Liver (tissue), 9 donors: ENCODE data around the gene TLK2. TPM values are rescaled to one million over a fixed set of nuclear protein-coding genes. Genes with fewer than 3 reads are reported as not detected.
A peak's percentile ranks its signal among the peaks of the same experiment; 100 is the strongest.

Experiments used
- DNase-seq: peaks from one replicate; pipeline ENCODE4 v3.0.0-alpha.2; 2017; ENCODE audit warnings: low spot score
- H3K27ac ChIP-seq, 2 donors: one replicate each; pipeline ENCODE4 v1.7.0; 2013; ENCODE audit warnings: inconsistent platforms in 2 of 2, low read length in 2 of 2, control low read depth in 1 of 2, low read depth in 1 of 2, mild to moderate bottlenecking in 1 of 2
- H3K27me3 ChIP-seq, 4 donors: one replicate each; pipeline versions ENCODE4 v1.6.1 to v1.7.0; 2013; ENCODE audit warnings: low read length in 3 of 4, inconsistent platforms in 1 of 4, mild to moderate bottlenecking in 1 of 4, moderate library complexity in 1 of 4; ENCODE audit not compliant: control insufficient read depth in 4 of 4, insufficient read depth in 4 of 4
- H3K36me3 ChIP-seq, 4 donors: one replicate each; pipeline versions ENCODE4 v1.6.1 to v1.7.0; 2013; ENCODE audit warnings: low read length in 3 of 4, mild to moderate bottlenecking in 3 of 4, low read depth in 1 of 4, moderate library complexity in 1 of 4; ENCODE audit not compliant: control insufficient read depth in 4 of 4, insufficient read depth in 3 of 4
- H3K4me1 ChIP-seq, 4 donors: one replicate each; pipeline versions ENCODE4 v1.6.1 to v1.7.0; 2013; ENCODE audit warnings: low read length in 3 of 4, mild to moderate bottlenecking in 3 of 4, moderate library complexity in 1 of 4; ENCODE audit not compliant: control insufficient read depth in 4 of 4, insufficient read depth in 4 of 4
- H3K4me3 ChIP-seq, 3 donors: one replicate each; pipeline versions ENCODE4 v1.6.1 to v1.7.0; 2013; ENCODE audit warnings: low read length in 3 of 3, control low read depth in 1 of 3, low read depth in 1 of 3, mild to moderate bottlenecking in 1 of 3
- H3K9ac ChIP-seq, 2 donors: one replicate each; pipeline ENCODE4 v1.7.0; 2013; ENCODE audit warnings: low read length in 2 of 2, mild to moderate bottlenecking in 2 of 2, moderate library complexity in 2 of 2, control low read depth in 1 of 2, low read depth in 1 of 2
- H3K9me3 ChIP-seq, 4 donors: one replicate each; pipeline versions ENCODE4 v1.6.1 to v1.7.0; 2013; ENCODE audit warnings: low read length in 3 of 4; ENCODE audit not compliant: control insufficient read depth in 4 of 4
- EGR1 ChIP-seq, 2 donors: IDR thresholded peaks; 2 replicates each; pipeline ENCODE4 v1.6.1; 2016 to 2018; ENCODE audit warnings: antibody characterized with exemption in 2 of 2, low read depth in 2 of 2
- FOXA1 ChIP-seq: IDR thresholded peaks from 2 replicates; pipeline ENCODE4 v1.6.1; 2016; ENCODE audit warnings: antibody characterized with exemption
- GABPA ChIP-seq, 2 donors: IDR thresholded peaks in 1 of 2; conservative IDR thresholded peaks in 1 of 2; 2 replicates each; pipeline ENCODE4 v1.6.1; 2016; ENCODE audit warnings: antibody characterized with exemption in 2 of 2, mild to moderate bottlenecking in 1 of 2, moderate library complexity in 1 of 2
- HNF4G ChIP-seq: IDR thresholded peaks from 2 replicates; pipeline ENCODE4 v1.6.1; 2016; ENCODE audit warnings: antibody characterized with exemption
- NR2F2 ChIP-seq: IDR thresholded peaks from 2 replicates; pipeline ENCODE4 v1.6.1; 2016; ENCODE audit warnings: antibody characterized with exemption
- REST ChIP-seq: IDR thresholded peaks from 2 replicates; pipeline ENCODE4 v1.6.1; 2016; ENCODE audit warnings: antibody characterized with exemption, mild to moderate bottlenecking
- RXRA ChIP-seq, 2 donors: IDR thresholded peaks; 2 replicates each; pipeline ENCODE4 v1.6.1; 2017 to 2018; ENCODE audit warnings: antibody characterized with exemption in 2 of 2, mild to moderate bottlenecking in 1 of 2
- SP1 ChIP-seq: IDR thresholded peaks from 2 replicates; pipeline ENCODE4 v1.6.1; 2018; ENCODE audit warnings: antibody characterized with exemption, mild to moderate bottlenecking
- TAF1 ChIP-seq: conservative IDR thresholded peaks from 2 replicates; pipeline ENCODE4 v1.6.1; 2016; ENCODE audit warnings: antibody characterized with exemption, mild to moderate bottlenecking
- YY1 ChIP-seq: IDR thresholded peaks from 2 replicates; pipeline ENCODE4 v1.6.1; 2016; ENCODE audit warnings: antibody characterized with exemption, mild to moderate bottlenecking
- ZBTB33 ChIP-seq: IDR thresholded peaks from 2 replicates; pipeline ENCODE4 v1.6.1; 2016; ENCODE audit warnings: antibody characterized with exemption
- WGBS: extraction: QIAGEN DNeasy Blood & Tissue Kit; methylation state at CpG from one replicate; pipeline ENCODE4 v1.1.7; 2013; 5-methylcytosine and 5-hydroxymethylcytosine counted together
- polyA plus RNA-seq, 2 donors: library from polyadenylated mRNA; stranded (reverse) in 1 of 2; unstranded in 1 of 2; fragments of 200-250 nt in 1 of 2; fragments of >200 nt in 1 of 2; fragmentation: Nextera tagmentation in 1 of 2; extraction: Ambion mirVana in 1 of 2; gene quantifications; one replicate each; pipeline versions ENCODE4 v1.2.1 to v1.2.3, GENCODE V29; 2013 to 2015
- total RNA-seq, 2 donors: library from RNA; depleted of rRNA; stranded (reverse); fragments of >200 nt; gene quantifications; one replicate each; pipeline ENCODE4 v1.2.3, GENCODE V29; 2014
- TF ChIP-seq, protein P1 (sequence below): IDR thresholded peaks from 2 replicates; pipeline ENCODE4 v1.6.1; 2016; ENCODE audit warnings: antibody characterized with exemption
- TF ChIP-seq, protein P2 (sequence below): fragments of 150-350 bp; IDR thresholded peaks from 2 replicates; pipeline ENCODE4 v1.5.1; 2017; ENCODE audit warnings: improper control_type of control experiment, low read depth, low read length; ENCODE audit not compliant: missing input control
- donor health status: healthy.
- donor health status: healthy.
- donor health status: healthy.
- donor health status: healthy.
- donor health status: healthy.

TLK2 gene
- total and polyA plus RNA-seq, 4 donors: 4.2 to 25.8 (median 14.8) TPM

- DNase-seq: no peak
- Histone ChIP-seq H3K9me3 (no peaks in the 10 kb centered on the region), H3K4me3 (no peak overlapping the region), H3K4me1 (peaks cover 1 to 25% (median 7%) of the 10 kb centered on the region in 4 donors), H3K27ac (peak overlapping the region; percentile 17 to 54), H3K9ac (no peak overlapping the region), H3K27me3 (no peaks in the 10 kb centered on the region), H3K36me3 (peaks cover 2 to 28% (median 16%) of the 10 kb centered on the region in 4 donors)
- TF ChIP-seq ZBTB33: no peak
- 83% methylated on average over 6 of the region's 6 CpGs for WGBS
These were observed 121.5 kb downstream of the TLK2 start for GRCh38 chr17:62599964-62600657.

DNA sequence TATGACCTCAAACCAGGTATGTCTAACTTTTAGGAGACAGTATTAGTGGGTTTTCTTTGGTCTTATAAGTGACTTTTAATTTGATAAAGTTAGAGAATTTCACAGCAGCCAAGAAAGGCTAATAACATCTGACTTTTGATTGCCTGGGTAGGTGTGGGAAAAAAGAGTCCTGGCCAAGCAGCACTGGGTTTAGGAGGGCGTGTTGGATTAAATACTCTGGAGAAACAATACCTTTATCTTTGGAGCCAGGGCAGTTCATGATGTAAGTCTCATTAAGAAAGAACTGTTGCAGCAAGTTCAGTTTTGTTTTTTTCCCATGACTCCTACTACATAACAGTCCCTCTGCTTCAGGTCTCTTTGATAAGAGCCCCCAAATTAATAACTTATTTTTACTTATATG lies 122.2 kb downstream of the TLK2 start:
- H3K27me3 ChIP-seq: no peaks in the 10 kb centered on the region
- no peak overlapping the region for H3K4me3 ChIP-seq
- H3K9me3 ChIP-seq: no peaks in the 10 kb centered on the region
- DNase-seq: no peak
- peaks cover 2 to 28% (median 16%) of the 10 kb centered on the region in 4 donors for H3K36me3 ChIP-seq
- TF ChIP-seq EGR1 (IDR thresholded peaks at IDR 0.05; ENCODE audit: low read depth in 2 of 2): no peak
- TF ChIP-seq GABPA (IDR thresholded peaks at IDR 0.05 in 1 of 2, conservative IDR thresholded peaks at IDR 0.05 in 1 of 2): no peak
- TF ChIP-seq, protein P1, sequence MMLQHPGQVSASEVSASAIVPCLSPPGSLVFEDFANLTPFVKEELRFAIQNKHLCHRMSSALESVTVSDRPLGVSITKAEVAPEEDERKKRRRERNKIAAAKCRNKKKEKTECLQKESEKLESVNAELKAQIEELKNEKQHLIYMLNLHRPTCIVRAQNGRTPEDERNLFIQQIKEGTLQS: no peak
- TF ChIP-seq SP1: no peak
- no peak for TF ChIP-seq FOXA1
- TF ChIP-seq, protein P2, sequence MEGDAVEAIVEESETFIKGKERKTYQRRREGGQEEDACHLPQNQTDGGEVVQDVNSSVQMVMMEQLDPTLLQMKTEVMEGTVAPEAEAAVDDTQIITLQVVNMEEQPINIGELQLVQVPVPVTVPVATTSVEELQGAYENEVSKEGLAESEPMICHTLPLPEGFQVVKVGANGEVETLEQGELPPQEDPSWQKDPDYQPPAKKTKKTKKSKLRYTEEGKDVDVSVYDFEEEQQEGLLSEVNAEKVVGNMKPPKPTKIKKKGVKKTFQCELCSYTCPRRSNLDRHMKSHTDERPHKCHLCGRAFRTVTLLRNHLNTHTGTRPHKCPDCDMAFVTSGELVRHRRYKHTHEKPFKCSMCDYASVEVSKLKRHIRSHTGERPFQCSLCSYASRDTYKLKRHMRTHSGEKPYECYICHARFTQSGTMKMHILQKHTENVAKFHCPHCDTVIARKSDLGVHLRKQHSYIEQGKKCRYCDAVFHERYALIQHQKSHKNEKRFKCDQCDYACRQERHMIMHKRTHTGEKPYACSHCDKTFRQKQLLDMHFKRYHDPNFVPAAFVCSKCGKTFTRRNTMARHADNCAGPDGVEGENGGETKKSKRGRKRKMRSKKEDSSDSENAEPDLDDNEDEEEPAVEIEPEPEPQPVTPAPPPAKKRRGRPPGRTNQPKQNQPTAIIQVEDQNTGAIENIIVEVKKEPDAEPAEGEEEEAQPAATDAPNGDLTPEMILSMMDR: no peak
- no peak for TF ChIP-seq YY1
- no peak for TF ChIP-seq TAF1
- 86% methylated on average over 1 of the region's 1 CpG for WGBS
- peaks cover 1 to 25% (median 7%) of the 10 kb centered on the region in 4 donors for H3K4me1 ChIP-seq
- H3K27ac ChIP-seq: no peak overlapping the region
- no peak overlapping the region for H3K9ac ChIP-seq

DNA sequence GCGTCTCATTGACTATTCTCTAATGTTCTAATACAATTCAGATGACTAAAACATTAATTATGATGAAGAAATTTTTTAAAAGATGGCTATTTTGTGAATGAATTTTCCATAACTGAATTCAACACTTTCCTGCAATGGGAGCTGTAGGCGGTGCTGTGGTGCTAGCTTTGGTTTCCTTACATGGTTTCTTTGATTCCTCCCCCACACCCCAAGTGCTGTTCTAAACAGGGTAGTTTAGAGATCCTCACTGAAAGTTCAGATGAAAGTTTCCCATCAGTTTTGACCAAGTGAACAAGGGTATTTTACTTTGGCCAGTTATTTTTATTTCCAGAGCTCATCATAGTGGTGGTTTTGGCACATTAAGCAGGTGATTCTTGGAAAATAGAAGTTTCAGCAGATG lies 122.8 kb downstream of the TLK2 start:
- peaks cover 1 to 23% (median 5%) of the 10 kb centered on the region in 4 donors for H3K4me1 ChIP-seq
- no peak overlapping the region for H3K9ac ChIP-seq
- TF ChIP-seq REST (no peak), EGR1 (IDR thresholded peaks at IDR 0.05; ENCODE audit: low read depth in 2 of 2) (no peak), GABPA (IDR thresholded peaks at IDR 0.05 in 1 of 2, conservative IDR thresholded peaks at IDR 0.05 in 1 of 2) (no peak), HNF4G (no peak), FOXA1 (no peak), NR2F2 (no peak), RXRA (IDR thresholded peaks at IDR 0.05) (no peak)
- TF ChIP-seq, protein P2: no peak
- TF ChIP-seq, protein P1: no peak
- no peak for DNase-seq
- 95% methylated on average over 2 of the region's 2 CpGs for WGBS
- H3K27ac ChIP-seq: no peak overlapping the region
- no peak overlapping the region for H3K4me3 ChIP-seq
- H3K36me3 ChIP-seq: peaks cover 2 to 33% (median 19%) of the 10 kb centered on the region in 4 donors
- H3K27me3 ChIP-seq: no peaks in the 10 kb centered on the region
- H3K9me3 ChIP-seq: no peaks in the 10 kb centered on the region
